ENCODE measurements around the gene NOSIP. TPM values are rescaled to one million over a fixed set of nuclear protein-coding genes. Genes with fewer than 3 reads are reported as not detected.

The NOSIP gene
- total RNA-seq, 1 donor from 2014 or later, result 94.4 TPM

DNA sequence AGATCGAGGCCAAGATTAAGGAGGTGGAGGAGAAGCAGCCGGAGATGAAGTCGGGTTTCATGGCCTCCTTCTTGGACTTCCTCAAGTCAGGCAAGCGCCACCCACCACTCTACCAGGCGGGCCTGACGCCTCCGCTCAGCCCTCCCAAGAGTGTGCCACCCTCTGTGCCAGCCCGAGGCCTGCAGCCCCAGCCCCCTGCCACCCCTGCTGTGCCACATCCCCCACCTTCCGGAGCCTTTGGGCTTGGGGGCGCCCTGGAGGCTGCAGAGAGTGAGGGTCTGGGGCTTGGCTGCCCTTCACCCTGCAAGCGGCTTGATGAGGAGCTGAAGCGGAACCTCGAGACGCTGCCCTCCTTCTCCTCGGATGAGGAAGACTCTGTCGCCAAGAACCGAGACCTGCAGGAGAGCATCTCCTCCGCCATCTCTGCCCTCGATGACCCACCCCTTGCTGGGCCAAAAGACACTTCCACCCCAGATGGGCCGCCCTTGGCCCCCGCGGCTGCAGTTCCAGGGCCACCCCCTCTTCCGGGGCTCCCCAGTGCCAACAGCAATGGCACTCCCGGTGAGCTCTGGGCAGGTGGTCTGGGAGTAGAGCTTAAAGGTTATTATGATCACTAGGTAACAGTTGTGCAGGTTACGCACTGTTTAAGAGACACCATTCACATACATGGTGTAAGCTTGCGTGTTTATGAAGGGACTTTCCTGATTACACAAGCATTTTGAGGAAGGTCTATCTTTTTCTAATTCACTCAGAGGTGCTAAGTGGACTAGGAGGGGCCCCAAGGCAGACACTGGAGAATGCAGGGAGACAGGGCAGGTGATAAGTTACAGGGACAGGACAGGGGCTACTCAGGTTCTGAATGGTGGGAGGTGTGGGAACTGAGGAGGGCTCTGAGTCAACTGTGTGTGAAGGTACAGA, 19.3 kb upstream of the NOSIP start:
- H3K4me3 Mint-ChIP-seq (ENCODE audit: unreplicated experiment), result no peak overlapping the region
- H3K27me3 Mint-ChIP-seq (ENCODE audit: unreplicated experiment), result peaks cover 4% of the 10 kb centered on the region
- H3K4me1 Mint-ChIP-seq (ENCODE audit: low read depth, unreplicated experiment), result no peaks in the 10 kb centered on the region
- H3K9me3 Mint-ChIP-seq (ENCODE audit: unreplicated experiment), result peaks cover 3% of the 10 kb centered on the region
- DNase-seq, result no peak
- H3K27ac Mint-ChIP-seq (ENCODE audit: unreplicated experiment), result no peak overlapping the region
- H3K36me3 Mint-ChIP-seq (ENCODE audit: unreplicated experiment), result no peaks in the 10 kb centered on the region
- no peak for TF ChIP-seq CTCF (IDR thresholded peaks at IDR 0.05; ENCODE audit: partially characterized antibody, unreplicated experiment)

DNA sequence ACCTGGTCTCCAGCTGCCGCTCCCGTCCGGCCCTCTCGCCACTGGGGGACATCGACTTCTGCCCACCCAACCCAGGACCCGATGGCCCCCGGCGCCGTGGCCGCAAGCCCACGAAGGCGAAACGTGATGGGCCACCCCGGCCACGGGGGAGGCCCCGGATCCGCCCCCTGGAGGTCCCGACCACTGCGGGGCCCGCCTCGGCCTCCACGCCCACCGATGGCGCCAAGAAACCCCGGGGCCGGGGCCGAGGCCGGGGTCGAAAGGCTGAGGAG, 17.3 kb upstream of the NOSIP start:
- H3K4me3 Mint-ChIP-seq (ENCODE audit: unreplicated experiment), result no peak overlapping the region
- H3K36me3 Mint-ChIP-seq (ENCODE audit: unreplicated experiment), result no peaks in the 10 kb centered on the region
- no peak for DNase-seq
- no peak for TF ChIP-seq CTCF (IDR thresholded peaks at IDR 0.05; ENCODE audit: partially characterized antibody, unreplicated experiment)
- peaks cover 13% of the 10 kb centered on the region for H3K27me3 Mint-ChIP-seq (ENCODE audit: unreplicated experiment)
- no peak overlapping the region for H3K27ac Mint-ChIP-seq (ENCODE audit: unreplicated experiment)
- peaks cover 8% of the 10 kb centered on the region for H3K4me1 Mint-ChIP-seq (ENCODE audit: low read depth, unreplicated experiment)
- peaks cover 7% of the 10 kb centered on the region for H3K9me3 Mint-ChIP-seq (ENCODE audit: unreplicated experiment)

DNA sequence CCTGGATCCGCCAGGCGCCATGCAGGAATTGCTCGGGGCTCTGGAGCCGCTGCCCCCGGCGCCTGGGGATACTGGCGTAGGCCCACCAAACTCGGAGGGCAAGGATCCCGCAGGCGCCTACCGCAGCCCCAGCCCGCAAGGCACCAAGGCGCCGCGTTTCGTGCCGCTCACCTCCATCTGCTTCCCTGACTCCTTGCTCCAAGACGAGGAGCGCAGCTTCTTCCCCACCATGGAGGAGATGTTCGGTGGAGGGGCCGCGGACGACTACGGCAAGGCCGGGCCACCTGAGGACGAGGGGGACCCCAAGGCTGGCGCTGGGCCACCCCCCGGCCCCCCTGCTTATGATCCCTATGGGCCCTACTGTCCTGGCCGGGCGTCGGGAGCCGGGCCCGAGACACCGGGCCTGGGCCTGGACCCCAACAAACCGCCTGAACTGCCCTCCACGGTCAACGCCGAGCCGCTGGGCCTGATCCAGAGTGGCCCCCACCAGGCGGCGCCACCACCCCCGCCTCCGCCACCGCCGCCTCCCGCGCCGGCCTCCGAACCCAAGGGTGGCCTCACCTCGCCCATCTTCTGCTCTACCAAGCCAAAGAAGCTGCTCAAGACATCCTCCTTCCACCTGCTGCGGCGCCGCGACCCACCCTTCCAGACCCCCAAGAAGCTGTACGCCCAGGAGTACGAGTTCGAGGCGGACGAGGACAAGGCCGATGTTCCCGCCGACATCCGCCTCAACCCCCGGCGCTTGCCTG, 16.8 kb upstream of the NOSIP start:
- Mint-ChIP-seq H3K4me3 (ENCODE audit: unreplicated experiment) (no peak overlapping the region), H3K27me3 (ENCODE audit: unreplicated experiment) (peaks cover 13% of the 10 kb centered on the region), H3K9me3 (ENCODE audit: unreplicated experiment) (peaks cover 7% of the 10 kb centered on the region), H3K36me3 (ENCODE audit: unreplicated experiment) (no peaks in the 10 kb centered on the region), H3K27ac (ENCODE audit: unreplicated experiment) (no peak overlapping the region), H3K4me1 (ENCODE audit: low read depth, unreplicated experiment) (peaks cover 8% of the 10 kb centered on the region)
- no peak for DNase-seq
- TF ChIP-seq CTCF (IDR thresholded peaks at IDR 0.05; ENCODE audit: partially characterized antibody, unreplicated experiment), result peak; percentile 13

DNA sequence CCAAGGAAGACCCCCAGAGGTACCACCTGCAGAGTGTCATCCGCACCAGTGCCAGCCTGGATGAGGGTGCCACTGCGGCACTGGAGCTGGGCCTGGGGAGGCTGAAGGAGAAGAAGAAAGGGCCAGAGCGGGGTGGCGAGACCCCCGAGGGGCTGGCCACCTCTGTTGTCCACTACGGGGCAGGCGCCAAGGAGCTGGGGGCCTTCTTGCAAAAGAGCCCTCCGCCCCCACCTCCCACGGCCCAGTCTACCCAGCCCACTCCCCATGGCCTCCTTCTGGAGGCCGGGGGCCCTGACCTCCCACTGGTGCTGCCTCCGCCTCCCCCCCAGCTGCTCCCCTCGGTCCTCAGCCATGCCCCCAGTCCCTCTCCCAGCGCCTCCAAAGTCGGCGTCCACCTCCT, 16.1 kb upstream of the NOSIP start:
- no peak for DNase-seq
- H3K27ac Mint-ChIP-seq (ENCODE audit: unreplicated experiment), result no peak overlapping the region

More for the DNA sequence above, 16.1 kb upstream of the NOSIP start:
- H3K9me3 Mint-ChIP-seq (ENCODE audit: unreplicated experiment), result peaks cover 7% of the 10 kb centered on the region
- TF ChIP-seq CTCF (IDR thresholded peaks at IDR 0.05; ENCODE audit: partially characterized antibody, unreplicated experiment), result no peak
- no peak overlapping the region for H3K4me3 Mint-ChIP-seq (ENCODE audit: unreplicated experiment)
- peaks cover 8% of the 10 kb centered on the region for H3K4me1 Mint-ChIP-seq (ENCODE audit: low read depth, unreplicated experiment)
- peaks cover 13% of the 10 kb centered on the region for H3K27me3 Mint-ChIP-seq (ENCODE audit: unreplicated experiment)
- no peaks in the 10 kb centered on the region for H3K36me3 Mint-ChIP-seq (ENCODE audit: unreplicated experiment)
